K562 (cell line): ENCODE results near the gene GALNT13. TPM values are rescaled to one million over a fixed set of nuclear protein-coding genes. Genes with fewer than 3 reads are reported as not detected.

Experiments used
- ATAC-seq: fragments of 200-7000 bp; cut with Tn5 transposase; 3 replicates; pipeline ENCODE4 v1.9.1; 2020; ENCODE audit warnings: moderate library complexity
- BruUV-seq: library from RNA; stranded (reverse); fragments of 400-500 nt; replicated peaks from 2 replicates; lab custom pipeline; 2021; lab: Mats Ljungman, UMichigan
- CTCF ChIA-PET: fragments of 300-600 bp; formaldehyde crosslinking; extraction: SDS; loops from one replicate; lab custom pipeline; 2021; ENCODE audit warnings: low intra/inter-chr PET ratio; lab: Yijun Ruan, JAX
- POLR2A ChIA-PET: fragments of 300-600, 350-650 bp; sonication (Branson Sonifier 250); formaldehyde crosslinking; extraction: SDS; loops from one replicate; lab custom pipeline; 2021; ENCODE audit warnings: antibody characterized with exemption, inconsistent platforms; lab: Yijun Ruan, JAX
- DNase-seq, 4 experiments: peaks; one replicate each; pipeline versions ENCODE4 v3.0.0 to v3.0.0-alpha.2; 2011 to 2018; ENCODE audit warnings: low spot score in 3 of 4, mixed read lengths in 3 of 4; ENCODE audit errors: extremely low read depth in 1 of 4
- FAIRE-seq: peaks from 2 replicates; lab custom pipeline; 2011; peaks lifted over from hg19 to GRCh38; lab: Jason Lieb, UNC
- H2AFZ ChIP-seq: 2 replicates; pipeline ENCODE4 v1.6.0; 2011; ENCODE audit warnings: low read depth, low read length, control low read depth, inconsistent platforms
- H3K27ac ChIP-seq: fragments of 200-600 bp; 3 replicates; pipeline ENCODE4 v1.8.0; 2011; ENCODE audit warnings: low read depth, mild to moderate bottlenecking, control low read depth, inconsistent platforms, low read length, moderate library complexity, mixed read lengths; ENCODE audit errors: extremely low read depth
- H3K27me3 ChIP-seq, 2 experiments: fragments of 300-600 bp in 1 of 2; 2 replicates in 1 of 2; 3 replicates in 1 of 2; pipeline versions ENCODE4 v1.6.0 to v1.8.0; 2011; ENCODE audit warnings: inconsistent platforms in 2 of 2, low read length in 2 of 2, mild to moderate bottlenecking in 1 of 2, mixed read lengths in 1 of 2, moderate library complexity in 1 of 2; ENCODE audit not compliant: control insufficient read depth in 2 of 2, insufficient read depth in 2 of 2
- H3K36me3 ChIP-seq: fragments of 300-600 bp; 3 replicates; pipeline ENCODE4 v1.8.0; 2011; ENCODE audit warnings: mild to moderate bottlenecking, low read length, inconsistent platforms; ENCODE audit not compliant: control insufficient read depth, insufficient read depth
- H3K4me1 ChIP-seq, 2 experiments: fragments of 200-600 bp in 1 of 2; replicated peaks in 1 of 2; 2 replicates in 1 of 2; 3 replicates in 1 of 2; pipeline versions ENCODE4 v1.5.1 to v1.8.0; 2011; ENCODE audit warnings: inconsistent platforms in 2 of 2, low read length in 2 of 2, mild to moderate bottlenecking in 1 of 2, mixed read lengths in 1 of 2, moderate library complexity in 1 of 2; ENCODE audit not compliant: control insufficient read depth in 2 of 2, insufficient read depth in 2 of 2
- H3K4me2 ChIP-seq: 2 replicates; pipeline ENCODE4 v1.6.1; 2011; ENCODE audit warnings: low read length, control low read depth, inconsistent platforms, mixed read lengths; ENCODE audit not compliant: insufficient read depth
- H3K4me3 ChIP-seq: fragments of 200-600 bp; sonication (generic), shearing (Covaris generic); 2 replicates; pipeline ENCODE4 v1.5.1; 2016; ENCODE audit warnings: control low read depth, inconsistent platforms
- H3K79me2 ChIP-seq: fragments of 200-600 bp; 3 replicates; pipeline ENCODE4 v1.8.0; 2011; ENCODE audit warnings: low read length, inconsistent platforms; ENCODE audit not compliant: control insufficient read depth, insufficient read depth
- H3K9ac ChIP-seq, 2 experiments: 2 replicates each; pipeline versions ENCODE4 v1.6.0 to v1.6.1; 2011; ENCODE audit warnings: low read depth in 2 of 2, low read length in 2 of 2, control low read depth in 1 of 2, inconsistent platforms in 1 of 2, mild to moderate bottlenecking in 1 of 2, mixed read lengths in 1 of 2; ENCODE audit not compliant: insufficient read depth in 1 of 2
- H3K9me1 ChIP-seq: one replicate; pipeline ENCODE4 v1.6.0; 2011; ENCODE audit warnings: inconsistent platforms, mild to moderate bottlenecking, low read length, moderate library complexity; ENCODE audit not compliant: control insufficient read depth, insufficient read depth
- H3K9me3 ChIP-seq: replicated peaks from 2 replicates; pipeline ENCODE4 v1.5.1; 2011; ENCODE audit warnings: low read depth, low read length, inconsistent platforms; ENCODE audit not compliant: control insufficient read depth, insufficient read depth
- H4K20me1 ChIP-seq: replicated peaks from 2 replicates; pipeline ENCODE4 v1.6.1; 2011; ENCODE audit warnings: low read length, inconsistent platforms, mixed read lengths; ENCODE audit not compliant: control insufficient read depth, insufficient read depth
- GTF2B ChIP-seq: IDR thresholded peaks from 2 replicates; pipeline ENCODE4 v1.6.1; 2011; ENCODE audit not compliant: insufficient read length; ENCODE audit errors: extremely low read depth
- HSF4 ChIP-seq: fragments of 250-450 bp; sonication (Bioruptor Pico); IDR thresholded peaks from 2 replicates; pipeline ENCODE4 v2.1.2; 2022; ENCODE audit warnings: mild to moderate bottlenecking, moderate library complexity, borderline replicate concordance
- NCOA4 ChIP-seq: fragments of 450-650 bp; IDR thresholded peaks from 2 replicates; pipeline ENCODE4 v1.6.1; 2018; ENCODE audit warnings: mild to moderate bottlenecking; ENCODE audit not compliant: partially characterized antibody
- NR1H2 ChIP-seq: sonication (generic); formaldehyde crosslinking; IDR thresholded peaks from 2 replicates; pipeline ENCODE4 v1.4.0; 2020; ENCODE audit warnings: mild to moderate bottlenecking, missing genetic modification reagents
- ZFPM2 ChIP-seq: fragments of 250-450 bp; sonication (Bioruptor Pico); IDR thresholded peaks from 2 replicates; pipeline ENCODE4 v1.5.1; 2022; ENCODE audit warnings: mild to moderate bottlenecking
- ZNF24 ChIP-seq: fragments of 450-650 bp; IDR thresholded peaks from 2 replicates; pipeline ENCODE4 v1.6.1; 2016
- WGBS: fragments of 100-300 bp; shearing (Covaris generic); methylation state at CpG from one replicate; pipeline ENCODE4 v1.1.6; 2016; ENCODE audit warnings: low coverage, mixed read lengths; ENCODE audit not compliant: insufficient coverage; ENCODE audit errors: missing lambda C conversion rate; 5-methylcytosine and 5-hydroxymethylcytosine counted together
- in situ Hi-C: fragments of 300-500 bp; cut with MboI; formaldehyde crosslinking; loops from 4 replicates; pipeline ENCODE4 v1.15.0; 2018; ENCODE audit warnings: inconsistent platforms, mixed read lengths
- intact Hi-C: fragments of 100-400 bp; cut with micrococcal nuclease; formaldehyde crosslinking; loops from 2 replicates; pipeline ENCODE4 v1.14.2; 2022
- polyA plus RNA-seq, 8 experiments: library from polyadenylated mRNA; depleted of rRNA in 4 of 8; stranded (reverse) in 5 of 8; unstranded in 3 of 8; fragments of >200 nt; fragmentation: Nextera tagmentation in 2 of 8; fragmentation: Illumina TruSeq in 1 of 8; extraction: Ambion mirVana in 2 of 8; extraction: Trizol in 1 of 8; gene quantifications; 2 replicates each; pipeline versions ENCODE4 v1.2.1 to v1.2.3, GENCODE V29; 2011 to 2014; ENCODE audit warnings: inconsistent platforms in 1 of 8, missing spikeins in 1 of 8
- total RNA-seq, 7 experiments: library from RNA; depleted of rRNA in 6 of 7; stranded (reverse); fragments of >200 nt in 6 of 7; fragmentation: Illumina TruSeq in 2 of 7; extraction: Trizol in 2 of 7; gene quantifications; 2 replicates each; pipeline versions ENCODE4 v1.2.1 to v1.2.3, GENCODE V29; 2011 to 2021; ENCODE audit warnings: low replicate concordance in 1 of 7
- TF ChIP-seq, protein P1 (sequence below): sonication (generic); formaldehyde crosslinking; IDR thresholded peaks from 2 replicates; pipeline ENCODE4 v1.8.0; 2022; ENCODE audit warnings: mild to moderate bottlenecking, missing genetic modification reagents

Gene GALNT13
- total and polyA plus RNA-seq, 9 of the 15 experiments (the other 6 are each of a cell fraction or from before 2014, with no cell fraction given): not detected

DNA sequence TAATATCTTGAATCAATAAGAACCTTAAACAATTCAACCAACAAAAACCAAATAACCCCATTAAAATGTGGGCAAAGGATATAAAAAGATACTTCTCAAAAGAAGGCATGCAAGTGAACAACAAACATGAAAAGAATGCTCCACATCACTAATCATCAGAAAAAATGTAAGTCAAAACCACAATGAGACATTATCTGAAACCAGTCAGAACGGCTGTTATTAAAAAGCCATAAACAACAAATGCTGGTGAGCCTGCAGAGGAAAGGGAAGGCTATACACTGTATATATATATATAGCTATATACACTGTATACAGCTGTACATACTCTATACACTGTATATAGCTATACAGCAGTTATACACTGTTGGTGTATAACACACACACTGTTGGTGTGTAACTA is 47.8 kb upstream of the GALNT13 start:
- Histone ChIP-seq H3K9ac (no peak overlapping the region), H3K79me2 (no peaks in the 10 kb centered on the region), H3K9me3 (no peaks in the 10 kb centered on the region), H3K9me1 (no peaks in the 10 kb centered on the region), H3K27me3 (no peaks in the 10 kb centered on the region), H2AFZ (no peak overlapping the region), H4K20me1 (no peaks in the 10 kb centered on the region), H3K4me1 (no peaks in the 10 kb centered on the region), H3K4me2 (no peak overlapping the region), H3K27ac (no peak overlapping the region), H3K36me3 (no peaks in the 10 kb centered on the region), H3K4me3 (no peak overlapping the region)
- BruUV-seq: no TSS peak
- CTCF ChIA-PET: no interaction called here
- FAIRE-seq (no peak), DNase-seq (no peak), ATAC-seq (no peak)
- intact Hi-C loops: no loop called here
- in situ Hi-C loops: no loop called here
- TF ChIP-seq HSF4: no peak
- TF ChIP-seq ZFPM2 (CRISPR knock-in tag): no peak
- TF ChIP-seq NR1H2 (CRISPR knock-in tag): no peak
- TF ChIP-seq, protein P1, sequence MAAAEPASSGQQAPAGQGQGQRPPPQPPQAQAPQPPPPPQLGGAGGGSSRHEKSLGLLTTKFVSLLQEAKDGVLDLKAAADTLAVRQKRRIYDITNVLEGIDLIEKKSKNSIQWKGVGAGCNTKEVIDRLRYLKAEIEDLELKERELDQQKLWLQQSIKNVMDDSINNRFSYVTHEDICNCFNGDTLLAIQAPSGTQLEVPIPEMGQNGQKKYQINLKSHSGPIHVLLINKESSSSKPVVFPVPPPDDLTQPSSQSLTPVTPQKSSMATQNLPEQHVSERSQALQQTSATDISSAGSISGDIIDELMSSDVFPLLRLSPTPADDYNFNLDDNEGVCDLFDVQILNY (CRISPR knock-in tag): no peak
- no peak for TF ChIP-seq GTF2B
- TF ChIP-seq ZNF24: no peak
- TF ChIP-seq NCOA4: no peak
- WGBS: 0% methylated on average over 1 of the region's 1 CpG
- POLR2A ChIA-PET: no interaction called here
